HEK293T (cell line): ENCODE measurements around the gene RPUSD1.

Source experiments
- CTCF ChIA-PET: fragments of 350-600 bp; formaldehyde crosslinking; extraction: SDS; loops from one replicate; lab custom pipeline; 2021; ENCODE audit warnings: antibody characterized with exemption, inconsistent platforms; lab: Yijun Ruan, JAX
- POLR2A ChIA-PET: fragments of 350-600 bp; formaldehyde crosslinking; extraction: SDS; loops from one replicate; lab custom pipeline; 2020; ENCODE audit warnings: antibody characterized with exemption, inconsistent platforms; lab: Yijun Ruan, JAX
- DNase-seq: peaks from one replicate; pipeline ENCODE4 v3.0.0; 2012; ENCODE audit warnings: mixed read lengths; ENCODE audit errors: extremely low spot score
- ARNT ChIP-seq: fragments of 450-650 bp; IDR thresholded peaks from 2 replicates; pipeline ENCODE4 v1.6.1; 2017; ENCODE audit warnings: mild to moderate bottlenecking
- BHLHE40 ChIP-seq: fragments of 450-650 bp; IDR thresholded peaks from 2 replicates; pipeline ENCODE4 v1.6.1; 2016; ENCODE audit warnings: mild to moderate bottlenecking, moderate library complexity, borderline replicate concordance
- CTBP1 ChIP-seq: fragments of 450-650 bp; IDR thresholded peaks from 2 replicates; pipeline ENCODE4 v1.6.1; 2016; ENCODE audit warnings: borderline replicate concordance
- ELF4 ChIP-seq: fragments of 450-650 bp; IDR thresholded peaks from 2 replicates; pipeline ENCODE4 v1.6.1; 2017; ENCODE audit warnings: antibody characterized with exemption
- FOXA1 ChIP-seq: fragments of 450-650 bp; IDR thresholded peaks from 2 replicates; pipeline ENCODE4 v1.6.1; 2016; ENCODE audit warnings: mild to moderate bottlenecking
- FOXK2 ChIP-seq: fragments of 450-650 bp; IDR thresholded peaks from 2 replicates; pipeline ENCODE4 v1.6.1; 2016; ENCODE audit warnings: mild to moderate bottlenecking
- FOXM1 ChIP-seq: fragments of 450-650 bp; IDR thresholded peaks from 2 replicates; pipeline ENCODE4 v1.6.1; 2017; ENCODE audit warnings: mild to moderate bottlenecking, borderline replicate concordance
- HDGF ChIP-seq: fragments of 450-650 bp; IDR thresholded peaks from 2 replicates; pipeline ENCODE4 v1.6.1; 2017; ENCODE audit warnings: antibody characterized with exemption, borderline replicate concordance
- L3MBTL2 ChIP-seq: fragments of 450-650 bp; conservative IDR thresholded peaks from 2 replicates; pipeline ENCODE4 v1.6.1; 2016; ENCODE audit warnings: mild to moderate bottlenecking
- LEF1 ChIP-seq: fragments of 450-650 bp; IDR thresholded peaks from 2 replicates; pipeline ENCODE4 v1.6.1; 2017; ENCODE audit warnings: mild to moderate bottlenecking, borderline replicate concordance
- NFRKB ChIP-seq: fragments of 450-650 bp; IDR thresholded peaks from 2 replicates; pipeline ENCODE4 v1.6.1; 2016; ENCODE audit warnings: mild to moderate bottlenecking, moderate library complexity
- SP1 ChIP-seq: fragments of 450-650 bp; IDR thresholded peaks from 2 replicates; pipeline ENCODE4 v1.6.1; 2017
- SUZ12 ChIP-seq: fragments of 450-650 bp; IDR thresholded peaks from 2 replicates; pipeline ENCODE4 v1.6.1; 2016; ENCODE audit warnings: mild to moderate bottlenecking
- TARDBP ChIP-seq: fragments of 450-650 bp; IDR thresholded peaks from 2 replicates; pipeline ENCODE4 v1.6.1; 2016
- ZNF384 ChIP-seq: fragments of 450-650 bp; IDR thresholded peaks from 2 replicates; pipeline ENCODE4 v1.6.1; 2016
- TF ChIP-seq, protein P1 (sequence below): fragments of 450-650 bp; IDR thresholded peaks from 2 replicates; pipeline ENCODE4 v1.6.1; 2016

RPUSD1 gene

DNA sequence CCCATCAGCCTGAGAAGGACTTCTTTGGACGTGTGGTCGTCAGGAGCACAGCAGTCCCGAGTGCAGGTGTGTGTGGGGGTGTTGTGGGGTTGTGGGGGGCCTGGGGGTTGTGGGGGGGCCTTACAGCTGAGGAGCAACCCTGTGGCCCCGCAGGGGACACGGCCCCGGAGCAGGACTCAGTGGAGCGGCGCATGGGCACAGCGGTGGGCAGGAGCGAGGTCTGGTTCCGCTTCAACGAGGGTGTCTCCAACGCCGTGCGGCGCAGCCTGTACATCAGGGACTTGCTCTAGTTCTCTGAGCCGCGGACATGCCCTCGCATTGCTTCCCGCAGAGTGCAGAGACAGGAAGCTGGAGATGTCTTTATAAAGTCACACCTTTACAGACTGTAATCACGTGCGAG is 9.5 kb upstream of the RPUSD1 start:
- TF ChIP-seq FOXM1 (no peak), ELF4 (no peak), HDGF (no peak), SUZ12 (no peak), TARDBP (no peak), BHLHE40 (no peak), NFRKB (no peak)
- DNase-seq = no peak
- ChIA-PET POLR2A (no interaction called here), CTCF (no interaction called here)

DNA sequence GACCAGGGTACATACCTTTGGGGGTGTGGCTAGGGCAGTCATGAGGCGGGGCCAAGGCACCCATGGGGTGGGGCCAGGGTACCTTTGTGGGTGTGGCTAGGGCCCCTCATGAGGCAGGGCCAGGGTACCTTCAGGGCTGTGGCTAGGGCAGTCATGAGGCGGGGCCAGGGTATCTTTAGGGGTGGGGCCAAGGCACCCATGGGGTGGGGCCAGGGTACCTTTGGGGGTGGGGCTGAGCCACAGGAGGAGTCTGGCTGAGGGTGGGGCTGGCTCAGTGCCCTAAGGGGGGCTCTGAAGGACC is 8.9 kb upstream of the RPUSD1 start:
- CTCF ChIA-PET = no interaction called here
- DNase-seq = no peak
- POLR2A ChIA-PET = no interaction called here

DNA sequence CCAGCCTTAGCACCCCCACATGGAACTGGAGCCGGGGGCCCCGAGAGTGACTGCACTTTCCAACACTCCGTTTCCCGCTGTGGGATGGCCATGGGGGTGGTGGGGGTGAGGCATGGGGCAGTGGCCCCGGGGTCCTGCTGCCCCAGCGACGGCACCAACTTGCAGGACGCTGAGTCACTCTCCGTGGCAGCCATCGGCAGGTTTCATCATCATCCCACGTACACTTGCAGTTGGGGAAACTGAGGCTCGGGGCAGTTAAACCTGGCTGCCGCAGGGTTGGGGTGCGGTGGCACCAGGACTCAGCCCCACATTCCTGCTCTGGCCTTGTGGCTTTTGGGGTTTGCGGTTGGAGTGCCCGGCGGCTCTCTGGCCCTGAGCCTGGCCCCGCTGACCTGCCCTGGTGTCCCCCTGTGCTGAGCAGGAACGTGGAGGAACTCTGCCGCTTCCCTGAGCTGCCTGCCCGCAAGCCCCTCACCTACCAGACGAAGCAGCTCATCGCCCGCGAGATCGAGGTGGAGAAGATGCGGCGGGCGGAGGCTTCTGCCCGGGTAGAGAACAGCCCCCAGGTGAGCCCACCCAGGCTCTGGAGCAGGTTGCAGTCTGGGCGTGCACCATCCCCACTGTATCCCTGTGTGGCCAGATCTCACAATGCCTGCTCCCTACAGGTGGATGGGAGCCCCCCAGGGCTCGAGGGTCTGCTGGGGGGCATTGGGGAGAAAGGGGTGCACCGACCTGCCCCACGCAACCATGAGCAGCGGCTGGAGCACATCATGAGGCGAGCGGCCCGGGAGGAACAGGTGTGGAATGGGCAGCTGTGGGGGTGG is 8.3 kb upstream of the RPUSD1 start:
- ChIA-PET POLR2A (interaction anchor here (1.7 kb wide), 1 partner anchor 8 kb away, joined by 5 read pairs; no protein-coding TSS in a partner anchor), CTCF (no interaction called here)
- DNase-seq = no peak
- TF ChIP-seq FOXM1 (no peak), HDGF (no peak), LEF1 (no peak), ZNF384 (no peak), ARNT (no peak), BHLHE40 (no peak), L3MBTL2 (no peak)
- TF ChIP-seq, protein P1, sequence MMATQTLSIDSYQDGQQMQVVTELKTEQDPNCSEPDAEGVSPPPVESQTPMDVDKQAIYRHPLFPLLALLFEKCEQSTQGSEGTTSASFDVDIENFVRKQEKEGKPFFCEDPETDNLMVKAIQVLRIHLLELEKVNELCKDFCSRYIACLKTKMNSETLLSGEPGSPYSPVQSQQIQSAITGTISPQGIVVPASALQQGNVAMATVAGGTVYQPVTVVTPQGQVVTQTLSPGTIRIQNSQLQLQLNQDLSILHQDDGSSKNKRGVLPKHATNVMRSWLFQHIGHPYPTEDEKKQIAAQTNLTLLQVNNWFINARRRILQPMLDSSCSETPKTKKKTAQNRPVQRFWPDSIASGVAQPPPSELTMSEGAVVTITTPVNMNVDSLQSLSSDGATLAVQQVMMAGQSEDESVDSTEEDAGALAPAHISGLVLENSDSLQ = no peak

More for the DNA sequence above, 8.9 kb upstream of the RPUSD1 start:
- no peak for TF ChIP-seq HDGF

DNA sequence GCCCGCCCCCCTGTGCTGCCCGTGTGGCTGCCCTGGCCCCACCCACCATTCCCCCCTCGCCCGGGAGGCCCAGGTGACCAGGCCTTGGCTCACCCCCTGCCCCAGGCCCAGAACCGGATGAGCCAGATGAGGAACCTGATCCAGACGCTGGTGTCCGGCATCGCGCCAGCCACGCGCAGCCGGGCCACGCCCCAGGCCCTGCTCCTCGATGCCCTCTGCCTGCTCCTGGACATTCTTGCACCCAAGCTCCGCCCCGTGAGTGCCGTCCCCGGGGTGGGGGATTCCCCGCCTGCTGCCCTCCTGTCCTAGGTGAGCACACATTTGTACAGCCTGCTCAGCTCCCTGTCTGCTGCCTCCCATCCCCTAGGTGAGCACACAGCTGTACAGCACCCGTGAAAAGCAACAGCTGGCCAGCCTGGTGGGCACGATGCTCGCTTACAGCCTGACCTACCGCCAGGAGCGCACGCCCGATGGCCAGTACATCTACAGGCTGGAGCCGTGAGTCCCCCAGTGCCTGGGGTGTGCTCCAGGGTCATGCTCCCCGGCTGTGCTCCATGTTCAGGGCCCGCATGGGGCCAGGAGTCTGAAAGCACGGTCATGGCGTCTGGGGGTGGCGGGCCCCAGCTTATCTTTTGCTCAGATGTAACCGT is 7.5 kb upstream of the RPUSD1 start:
- no peak for DNase-seq
- POLR2A ChIA-PET = interaction anchor here (1.7 kb wide), 1 partner anchor 9 kb away, joined by 5 read pairs; no protein-coding TSS in a partner anchor
- CTCF ChIA-PET = no interaction called here
- TF ChIP-seq ELF4 = no peak
- no peak for TF ChIP-seq TARDBP
- TF ChIP-seq NFRKB = no peak
- no peak for TF ChIP-seq CTBP1
- TF ChIP-seq SUZ12 = no peak
- TF ChIP-seq FOXM1 = no peak
- TF ChIP-seq SP1 = no peak
- no peak for TF ChIP-seq ARNT
- TF ChIP-seq HDGF = no peak
- TF ChIP-seq, protein P1 = no peak
- TF ChIP-seq LEF1 = no peak
- no peak for TF ChIP-seq FOXK2
- no peak for TF ChIP-seq L3MBTL2
- TF ChIP-seq FOXA1 = no peak
- no peak for TF ChIP-seq ZNF384
- no peak for TF ChIP-seq BHLHE40

DNA sequence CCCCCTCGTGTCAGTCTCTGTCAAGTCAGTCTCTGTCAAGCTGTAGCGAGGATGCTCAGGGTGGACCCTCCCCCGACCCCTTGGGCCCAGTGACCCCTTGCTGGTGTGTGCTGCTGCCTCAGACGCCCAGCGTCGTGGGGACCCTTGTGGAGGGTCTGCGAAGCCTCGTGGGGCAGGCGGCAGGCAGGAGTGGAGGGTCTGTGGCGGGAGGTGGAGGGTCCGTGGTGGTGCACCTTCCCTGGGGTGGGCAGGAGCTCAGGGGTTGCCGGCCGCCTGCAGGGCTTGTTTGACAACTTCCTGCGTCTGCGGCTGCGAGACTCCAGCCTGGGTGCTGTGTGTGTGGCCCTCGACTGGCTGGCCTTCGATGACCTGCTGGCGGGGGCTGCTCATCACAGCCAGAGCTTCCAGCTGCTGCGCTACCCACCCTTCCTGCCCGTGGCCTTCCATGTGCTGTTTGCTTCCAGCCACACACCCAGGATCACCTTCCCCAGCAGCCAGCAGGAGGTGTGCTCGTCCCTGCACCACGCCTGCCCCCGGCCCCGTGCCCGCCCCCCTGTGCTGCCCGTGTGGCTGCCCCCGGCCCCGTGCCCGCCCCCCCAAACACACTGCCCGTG is 6.8 kb upstream of the RPUSD1 start:
- TF ChIP-seq CTBP1 (no peak), SP1 (no peak), TARDBP (no peak), NFRKB (no peak), L3MBTL2 (no peak), LEF1 (no peak), HDGF (no peak)
- ChIA-PET CTCF (no interaction called here), POLR2A (interaction anchor here (1.7 kb wide), 1 partner anchor 10 kb away, joined by 5 read pairs; no protein-coding TSS in a partner anchor)
- DNase-seq = no peak

- TF ChIP-seq, protein P1 = no peak
- TF ChIP-seq NFRKB (no peak), SP1 (no peak), FOXA1 (no peak), SUZ12 (no peak), LEF1 (no peak), FOXM1 (no peak), CTBP1 (no peak), ARNT (no peak), ZNF384 (no peak), ELF4 (no peak), TARDBP (no peak), FOXK2 (no peak), L3MBTL2 (no peak), HDGF (no peak)
- POLR2A ChIA-PET = interaction anchor here (1.7 kb wide), 1 partner anchor 10 kb away, joined by 5 read pairs; no protein-coding TSS in a partner anchor
- CTCF ChIA-PET = no interaction called here
- DNase-seq = no peak
Observed at GRCh38 chr16:794091-794822, 6.1 kb upstream of the RPUSD1 start.
